Skin epidermis (tissue), 12 donors: ENCODE results near the gene KIF2A.

Experiments
- H3K27ac ChIP-seq, 21 experiments: fragments of 200-600 bp; sonication (generic) in 11 of 21; one replicate each; pipeline ENCODE4 v1.5.0; 2020; ENCODE audit warnings: mild to moderate bottlenecking in 3 of 21, inconsistent platforms in 2 of 21, moderate library complexity in 2 of 21
- H3K4me3 ChIP-seq, 7 experiments: fragments of 200-600 bp; sonication (generic) in 2 of 7; one replicate each; pipeline ENCODE4 v1.5.0; 2020; ENCODE audit warnings: inconsistent platforms in 2 of 7, mild to moderate bottlenecking in 2 of 7, moderate library complexity in 1 of 7

Gene KIF2A

DNA sequence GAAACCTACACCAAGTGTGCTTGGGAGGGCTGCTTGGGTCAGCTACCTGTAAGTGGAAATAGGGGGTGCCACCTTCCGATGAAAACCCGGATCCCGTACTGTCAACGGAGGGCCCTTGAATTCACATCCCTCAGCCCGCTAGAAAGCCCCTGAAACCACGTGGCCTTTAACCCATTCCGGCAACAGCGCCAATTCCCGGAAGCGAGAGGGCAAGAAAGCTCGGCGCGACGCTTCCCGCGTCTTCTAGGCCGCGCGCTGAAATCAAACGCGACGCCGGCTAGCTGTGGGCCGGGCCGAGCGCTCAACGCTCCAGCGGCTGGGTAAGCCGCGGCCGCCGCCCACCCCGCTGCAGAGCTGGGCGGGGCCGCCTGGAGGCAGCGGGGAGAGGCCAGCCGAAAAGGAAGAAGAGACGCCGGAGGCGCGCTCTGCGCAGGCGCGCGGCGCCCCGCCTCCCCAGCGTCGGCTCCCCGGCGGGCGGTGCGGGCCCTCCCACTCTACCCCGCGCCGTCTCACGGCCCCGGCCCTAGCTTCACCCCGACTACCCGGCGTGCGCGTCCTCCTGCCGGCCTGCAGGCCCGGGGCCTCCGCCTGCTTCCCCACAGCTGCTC, at the start of gene KIF2A:
TSS of gene KIF2A (plus strand) at position 492 of the 608 bp plus-strand sequence. CDS start 267 bp downstream, outside the sequence.
- Histone ChIP-seq H3K27ac (peak within 1 kb of the TSS; percentile 70 to 97 (median 90)), H3K4me3 (peak within 1 kb of the TSS; percentile 64 to 99 (median 95))

DNA sequence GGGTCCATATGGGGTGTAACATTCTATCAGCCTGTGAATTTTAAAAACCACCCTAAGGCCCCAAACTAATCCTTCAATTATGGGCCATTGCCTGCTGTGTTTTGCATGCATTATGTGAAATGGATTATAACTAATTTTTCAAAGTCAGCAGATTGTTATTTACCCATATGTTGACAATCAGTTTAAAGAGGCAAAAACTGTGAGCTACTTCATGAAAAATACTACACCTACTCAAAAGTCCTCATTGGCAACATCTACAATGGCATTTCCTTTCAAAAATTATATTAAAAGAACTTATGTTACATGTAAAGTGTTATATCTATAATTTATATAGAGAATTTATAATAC, 49.0 kb upstream of the KIF2A start:
- H3K4me3 ChIP-seq: no peak overlapping the region
- H3K27ac ChIP-seq: peak overlapping the region in 6 of 21 experiments; percentile 47 to 83 (median 55)

DNA sequence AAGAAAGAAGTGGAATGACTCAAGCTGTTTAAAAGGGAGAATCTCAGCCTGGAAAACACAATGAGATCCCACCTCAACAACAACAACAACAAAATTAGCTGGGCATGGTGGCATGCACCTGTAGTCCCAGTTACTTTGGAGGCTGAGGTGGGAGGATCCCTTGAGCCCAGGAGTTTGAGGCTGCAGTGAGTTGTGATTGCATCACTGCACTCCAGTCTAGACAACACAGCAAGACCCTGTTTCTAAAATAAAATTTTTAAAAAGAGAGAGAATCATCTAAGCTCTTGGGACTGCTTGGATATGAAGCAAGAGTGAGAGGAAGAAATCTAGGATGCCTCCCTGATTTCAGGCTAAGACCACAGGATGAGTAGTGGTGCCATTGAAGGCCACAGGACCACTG, 47.4 kb upstream of the KIF2A start:
- no peak overlapping the region for H3K4me3 ChIP-seq
- H3K27ac ChIP-seq: no peak overlapping the region

DNA sequence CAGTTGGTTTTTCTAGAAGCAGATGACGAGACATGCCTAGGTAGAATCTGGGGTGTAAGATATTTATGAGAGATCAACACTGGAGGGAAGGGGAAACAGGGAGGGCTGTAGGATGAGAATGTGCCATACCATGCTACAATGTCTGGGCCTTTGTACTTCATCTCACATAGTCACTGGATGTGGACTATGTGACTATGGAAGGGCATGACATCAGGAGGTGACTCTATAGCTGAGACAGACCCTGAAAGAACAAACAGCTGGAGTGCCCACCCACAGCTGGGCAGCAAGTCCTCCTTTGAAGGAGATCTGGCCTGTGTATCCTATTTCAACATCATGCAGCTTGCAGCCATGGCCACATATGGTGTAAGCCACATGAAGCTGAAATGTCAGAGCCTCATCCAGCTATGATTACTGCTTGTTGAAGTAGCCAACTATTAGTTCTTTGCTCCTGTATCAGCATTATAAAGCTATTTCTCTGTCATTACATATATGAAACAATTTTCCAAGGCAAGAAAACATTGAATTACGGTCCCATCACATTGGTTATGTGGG, 46.2 kb upstream of the KIF2A start:
- no peak overlapping the region for H3K4me3 ChIP-seq
- peak overlapping the region in 1 of 21 experiments; percentile 53 for H3K27ac ChIP-seq

DNA sequence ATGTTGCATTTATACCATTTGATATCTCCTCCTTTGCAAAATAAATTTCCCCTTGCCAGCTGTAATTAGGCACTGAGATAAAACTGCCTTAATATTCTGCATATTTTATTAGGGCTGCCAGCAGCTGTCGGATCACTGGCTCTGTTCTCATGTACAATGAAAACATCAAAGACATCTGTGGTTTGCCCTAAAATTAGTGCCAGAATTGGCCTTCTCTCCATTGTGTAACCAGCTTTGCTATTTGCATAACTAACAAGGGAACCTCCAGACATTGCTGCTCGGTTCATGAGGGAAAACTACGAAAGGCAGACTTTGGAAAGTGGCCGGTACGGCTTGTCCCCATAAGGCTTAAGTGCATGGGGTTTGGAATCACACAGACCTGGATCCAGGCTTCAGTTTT, 45.5 kb upstream of the KIF2A start:
- peak overlapping the region in 2 of 21 experiments; percentile 12 to 49 for H3K27ac ChIP-seq
- no peak overlapping the region for H3K4me3 ChIP-seq

DNA sequence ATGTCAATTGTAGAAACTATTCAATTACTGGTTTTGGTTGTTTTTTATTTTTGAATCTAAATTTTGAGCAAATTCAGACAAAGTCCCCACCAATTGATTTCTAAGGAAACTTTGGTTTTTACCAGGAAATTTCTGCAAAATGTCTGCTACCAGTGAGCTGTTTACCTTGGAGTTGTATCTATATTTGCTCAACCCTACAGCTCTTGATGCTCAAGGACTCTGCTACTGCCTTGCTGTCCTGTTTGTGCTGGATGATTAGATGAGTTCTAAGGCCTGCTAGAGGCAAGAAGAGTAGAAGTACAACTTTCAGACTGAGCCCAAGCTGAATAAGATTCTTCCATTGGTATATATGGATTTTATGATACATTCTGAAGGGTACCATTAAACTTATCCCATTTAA, 42.6 kb upstream of the KIF2A start:
- Histone ChIP-seq H3K4me3 (no peak overlapping the region), H3K27ac (no peak overlapping the region)

DNA sequence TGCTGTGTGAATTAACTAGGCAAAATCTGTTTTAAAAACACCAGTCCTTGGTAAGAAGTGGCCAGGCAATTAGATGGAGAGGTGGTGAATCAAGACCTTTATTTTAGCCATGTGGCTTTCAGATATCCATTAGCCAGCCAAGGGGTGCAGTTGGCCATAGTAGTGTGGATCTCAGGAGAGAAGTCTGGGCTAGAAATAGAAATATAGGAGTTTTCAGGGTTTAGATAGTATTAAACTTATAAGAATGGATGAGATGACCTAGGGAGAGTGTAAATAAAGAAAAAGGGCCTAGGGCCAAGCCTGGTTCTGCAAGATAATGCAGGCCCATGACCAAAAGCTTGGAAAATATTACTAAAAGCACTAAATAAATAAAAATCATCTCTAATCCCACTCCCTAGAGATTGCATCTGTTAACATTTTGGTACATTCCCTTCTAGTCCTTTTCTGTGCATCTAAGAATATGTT, 40.3 kb upstream of the KIF2A start:
- no peak overlapping the region for H3K27ac ChIP-seq

DNA sequence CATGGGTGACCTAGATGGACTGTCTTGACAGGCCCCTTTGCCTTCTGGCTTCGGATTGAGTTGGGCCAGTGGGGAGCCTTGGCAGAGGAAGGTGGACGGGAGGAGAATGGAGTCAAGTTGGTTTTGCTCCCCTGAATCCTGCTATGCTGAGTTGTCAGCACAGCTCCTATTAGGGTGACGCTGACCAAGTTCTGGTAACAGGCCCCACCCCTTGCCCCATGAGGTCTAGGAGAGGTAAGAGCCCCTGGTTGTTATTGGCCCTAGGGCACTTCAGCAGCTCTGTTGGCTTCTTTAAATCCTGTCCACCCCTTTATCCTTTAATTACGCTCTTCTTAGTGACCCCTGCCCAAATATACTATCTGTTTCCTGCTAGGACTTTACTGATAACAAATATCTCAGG, 39.4 kb upstream of the KIF2A start:
- H3K4me3 ChIP-seq: no peak overlapping the region
- peak overlapping the region in 1 of 21 experiments; percentile 38 for H3K27ac ChIP-seq

More for the DNA sequence above, 40.3 kb upstream of the KIF2A start:
- no peak overlapping the region for H3K4me3 ChIP-seq

DNA sequence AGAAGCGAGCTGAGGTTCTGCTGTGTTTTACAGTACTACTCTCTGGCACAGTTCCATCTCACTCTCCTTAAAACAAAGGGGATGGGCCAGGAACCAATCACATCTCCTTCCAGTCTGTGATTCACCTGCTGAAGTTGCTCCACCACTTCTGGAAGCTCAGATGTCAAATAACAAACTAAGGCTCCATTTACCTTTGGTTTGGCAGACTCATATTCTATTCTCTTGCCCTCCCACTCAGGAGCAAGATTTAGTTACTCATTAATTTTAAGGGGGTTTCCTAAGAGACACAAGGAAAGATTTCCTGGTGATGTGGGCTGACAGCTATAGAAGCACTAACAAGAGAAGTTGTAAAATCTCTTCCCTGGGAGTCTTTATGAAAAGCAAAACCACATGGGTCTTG, 37.8 kb upstream of the KIF2A start:
- no peak overlapping the region for H3K4me3 ChIP-seq
- peak overlapping the region in 4 of 21 experiments; percentile 13 to 65 (median 38) for H3K27ac ChIP-seq

DNA sequence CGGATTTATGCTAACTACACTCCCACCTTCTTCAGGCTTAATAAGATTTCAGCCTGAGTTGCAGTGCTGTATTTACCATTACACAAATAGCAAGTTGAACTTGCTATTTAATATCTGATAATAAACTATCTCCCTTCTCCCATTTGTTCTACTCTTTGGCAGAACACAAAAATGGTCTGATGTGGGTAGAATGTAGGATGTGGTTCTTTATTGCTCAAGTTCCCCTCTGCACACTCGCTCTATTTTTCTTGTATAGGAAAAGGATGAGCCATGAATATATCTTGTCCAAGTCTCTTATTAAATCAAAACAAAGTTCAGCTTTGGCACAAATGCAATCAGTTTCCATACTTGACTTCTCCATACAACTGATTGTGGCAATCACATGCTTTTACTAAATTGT, 37.2 kb upstream of the KIF2A start:
- H3K4me3 ChIP-seq: no peak overlapping the region
- H3K27ac ChIP-seq: peak overlapping the region in 3 of 21 experiments; percentile 15 to 65 (median 61)

DNA sequence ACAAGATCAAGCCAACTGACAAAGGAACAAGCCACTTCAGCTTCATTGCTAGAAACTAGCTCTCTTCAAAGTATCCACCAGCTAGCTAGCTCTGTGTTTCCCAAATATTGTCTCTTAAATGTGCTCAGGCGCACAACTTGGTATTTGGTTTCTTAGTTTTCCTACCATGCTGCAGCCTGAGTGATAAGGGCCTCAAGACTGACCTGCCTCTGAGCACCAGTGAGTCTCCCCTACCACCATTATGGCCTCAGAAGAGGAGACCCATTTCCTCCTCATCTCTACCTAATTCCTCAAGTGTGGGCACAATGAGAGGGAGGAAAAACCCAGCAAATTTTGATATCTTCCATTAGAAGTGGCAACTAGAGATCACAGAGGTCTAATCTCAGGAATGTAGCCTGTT, 34.6 kb upstream of the KIF2A start:
- Histone ChIP-seq H3K4me3 (no peak overlapping the region), H3K27ac (no peak overlapping the region)

DNA sequence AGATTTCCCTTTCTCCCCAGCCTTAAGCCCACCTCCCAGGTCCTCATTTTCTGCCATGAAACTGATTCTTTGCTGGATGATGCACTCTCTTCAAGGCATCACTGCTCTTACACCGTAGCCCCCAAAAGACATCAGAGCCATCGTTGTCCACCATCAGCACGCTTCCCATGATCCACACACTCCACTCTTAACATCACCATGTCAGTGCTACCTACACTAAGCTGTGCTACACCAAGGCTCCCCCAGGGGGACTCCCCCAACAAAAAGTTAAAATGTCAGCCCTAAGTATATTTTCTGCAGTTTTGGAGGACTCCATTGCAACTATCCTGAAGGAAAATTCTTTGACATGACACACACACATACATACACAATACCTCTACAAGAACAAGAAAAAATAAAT, 34.1 kb upstream of the KIF2A start:
- no peak overlapping the region for H3K4me3 ChIP-seq
- H3K27ac ChIP-seq: no peak overlapping the region

DNA sequence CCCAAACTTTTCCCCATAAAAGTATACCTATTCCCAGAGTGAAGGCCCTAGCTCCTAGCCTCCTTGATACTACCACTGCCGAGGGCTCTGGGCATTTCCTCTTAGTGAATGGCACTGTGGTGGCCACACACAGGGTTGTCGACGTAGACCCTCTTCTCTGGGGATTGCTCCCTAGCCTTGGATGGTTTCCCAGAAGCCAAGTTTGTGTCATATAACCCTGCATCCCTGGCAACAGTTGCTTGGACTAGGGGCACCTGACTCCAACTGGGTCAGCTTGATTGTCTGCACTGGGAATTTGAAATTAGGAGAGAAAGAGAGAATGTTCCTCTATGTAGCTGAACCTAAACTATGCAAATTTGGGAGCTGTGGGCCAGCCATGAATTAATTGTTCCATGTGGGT, 32.3 kb upstream of the KIF2A start:
- H3K4me3 ChIP-seq: no peak overlapping the region

DNA sequence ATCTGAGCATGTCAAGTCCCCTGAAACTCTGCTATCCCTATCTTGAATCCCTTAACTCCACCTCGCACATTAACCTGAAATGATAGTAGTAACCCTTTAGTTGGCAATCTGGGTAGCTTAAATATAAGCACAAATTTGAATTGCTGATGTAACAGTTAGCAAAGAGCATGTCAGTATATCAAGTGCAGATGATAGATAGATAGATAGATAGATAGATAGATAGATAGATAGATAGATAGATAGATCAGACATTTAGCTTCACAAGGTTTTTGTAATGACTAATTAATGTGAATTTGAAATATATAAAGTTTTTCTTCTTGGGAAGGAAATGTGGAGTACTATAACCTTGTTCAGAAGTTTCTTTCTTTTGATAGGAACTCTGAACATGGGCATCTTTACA, 30.4 kb upstream of the KIF2A start:
- Histone ChIP-seq H3K4me3 (no peak overlapping the region), H3K27ac (no peak overlapping the region)

More for the DNA sequence above, 32.3 kb upstream of the KIF2A start:
- no peak overlapping the region for H3K27ac ChIP-seq

DNA sequence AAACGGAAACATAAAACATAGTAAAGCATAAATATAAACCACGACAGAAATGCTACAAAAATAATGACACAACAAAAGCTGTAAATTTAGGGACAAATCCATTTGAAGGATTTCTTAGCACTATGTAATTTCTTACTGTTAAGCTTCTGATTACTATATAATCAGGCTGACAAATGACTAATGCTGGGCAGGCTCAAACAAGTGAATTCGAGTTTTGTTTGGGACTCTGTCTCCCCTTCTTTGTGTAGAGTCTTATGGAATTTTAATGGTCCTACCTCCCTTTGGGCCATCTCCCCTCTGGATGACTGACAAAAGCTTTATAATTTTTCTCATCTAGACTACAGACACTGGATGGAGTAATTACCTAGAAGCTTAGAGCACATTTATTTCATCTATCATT, 24.6 kb upstream of the KIF2A start:
- Histone ChIP-seq H3K4me3 (no peak overlapping the region), H3K27ac (peak overlapping the region in 1 of 21 experiments; percentile 18)

DNA sequence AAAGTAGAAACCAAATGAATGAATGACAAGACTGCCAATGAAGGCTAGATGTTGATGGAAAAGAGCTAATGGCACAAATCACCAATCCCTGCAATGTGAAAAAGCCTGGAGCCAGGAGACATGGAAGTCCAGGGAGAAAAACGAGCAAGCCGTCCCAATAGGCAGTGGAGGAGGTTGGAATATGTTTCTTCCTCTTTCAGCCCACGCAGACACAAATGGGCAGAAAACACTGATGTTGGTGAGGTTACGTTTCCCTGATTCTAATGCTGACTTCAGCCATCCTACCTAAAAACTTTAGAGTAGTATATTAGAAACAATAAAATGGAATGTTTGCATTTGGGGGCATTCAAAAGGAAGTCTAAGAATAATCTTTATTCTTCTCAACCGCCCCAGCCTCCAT, 23.9 kb upstream of the KIF2A start:
- Histone ChIP-seq H3K4me3 (no peak overlapping the region), H3K27ac (peak overlapping the region in 1 of 21 experiments; percentile 18)

DNA sequence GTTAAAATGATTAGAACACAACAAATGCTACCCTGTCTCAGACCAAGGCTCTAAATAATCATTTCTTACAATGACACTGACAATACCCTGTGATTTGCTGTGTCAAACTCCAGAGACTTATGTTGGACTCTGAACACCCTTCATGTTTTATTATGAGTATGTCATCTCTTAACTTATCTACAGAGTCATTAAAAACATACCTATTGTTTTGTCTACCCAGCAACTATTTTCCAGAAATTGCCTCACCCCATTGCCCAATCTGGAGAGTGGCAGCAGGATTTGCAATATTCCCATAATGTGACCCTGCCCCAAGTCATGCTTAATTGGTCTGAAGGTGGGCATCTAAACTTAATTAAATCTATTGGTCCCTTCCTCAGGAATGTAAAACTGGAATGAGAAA, 23.0 kb upstream of the KIF2A start:
- H3K4me3 ChIP-seq: no peak overlapping the region
- peak overlapping the region in 1 of 21 experiments; percentile 37 for H3K27ac ChIP-seq

DNA sequence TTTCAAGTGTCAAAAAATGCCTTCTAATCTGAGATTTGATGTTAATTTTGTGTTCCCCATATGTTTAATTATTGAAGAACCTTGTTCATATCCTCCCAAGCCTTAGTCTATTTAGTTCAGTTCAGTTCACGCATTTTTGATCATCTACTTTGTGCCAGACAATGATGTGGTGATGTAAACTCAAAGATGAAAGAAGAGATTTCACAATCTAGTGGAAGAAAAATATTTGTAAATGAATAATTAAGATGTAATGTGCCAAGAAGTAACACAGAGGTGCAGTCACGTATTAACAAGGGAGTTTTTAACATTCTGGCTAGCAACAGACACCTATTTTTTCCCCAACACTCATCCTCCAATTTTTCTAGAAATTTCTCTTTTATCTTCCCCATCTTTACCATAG, 22.1 kb upstream of the KIF2A start:
- Histone ChIP-seq H3K27ac (peak overlapping the region in 2 of 21 experiments; percentile 17 to 37), H3K4me3 (no peak overlapping the region)

DNA sequence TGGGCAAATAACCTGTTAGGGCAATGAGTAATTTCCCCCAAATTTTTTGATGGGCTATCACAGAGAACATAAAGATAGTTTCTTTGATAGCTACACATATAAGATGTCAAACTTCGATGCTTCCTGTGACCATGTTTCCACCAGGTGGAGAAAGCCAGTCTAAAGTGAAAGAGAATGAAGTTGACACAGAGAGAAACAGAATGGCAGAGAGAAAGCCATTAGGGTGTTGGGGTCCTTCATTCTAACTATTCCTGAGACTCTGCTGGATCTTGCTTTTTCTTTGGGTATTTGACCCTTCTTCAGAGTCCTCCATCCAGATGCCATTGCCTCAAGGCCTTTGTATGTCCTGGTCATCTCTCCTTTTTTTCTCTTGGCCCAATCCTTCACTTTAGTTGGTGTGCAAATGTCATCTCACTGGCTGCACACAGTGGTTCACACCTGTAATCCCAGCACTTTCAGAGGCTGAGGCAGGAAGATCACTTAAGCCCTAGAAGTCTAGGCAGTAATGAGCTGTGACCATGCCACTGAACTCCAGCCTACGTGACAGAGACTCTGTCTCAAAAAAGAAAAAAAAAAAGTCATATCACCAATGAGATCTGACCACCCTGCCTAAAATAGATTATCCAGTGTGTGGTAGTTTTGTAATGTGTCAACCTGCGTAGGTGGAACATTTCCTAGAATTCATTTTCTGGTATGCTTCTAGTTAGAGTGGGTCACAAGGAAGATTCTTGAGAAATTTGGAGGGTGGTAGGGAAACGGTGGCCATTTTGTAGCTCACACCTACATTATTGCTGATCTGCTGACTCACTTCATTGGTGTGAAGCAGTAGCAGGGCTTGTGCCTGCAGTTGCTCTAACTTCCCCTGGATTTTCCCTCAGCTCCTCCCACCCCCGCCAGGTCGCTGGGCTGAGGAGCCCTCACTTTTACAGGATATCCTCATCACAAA, 20.8 kb upstream of the KIF2A start:
- Histone ChIP-seq H3K27ac (peak overlapping the region in 1 of 21 experiments; percentile 1), H3K4me3 (no peak overlapping the region)

DNA sequence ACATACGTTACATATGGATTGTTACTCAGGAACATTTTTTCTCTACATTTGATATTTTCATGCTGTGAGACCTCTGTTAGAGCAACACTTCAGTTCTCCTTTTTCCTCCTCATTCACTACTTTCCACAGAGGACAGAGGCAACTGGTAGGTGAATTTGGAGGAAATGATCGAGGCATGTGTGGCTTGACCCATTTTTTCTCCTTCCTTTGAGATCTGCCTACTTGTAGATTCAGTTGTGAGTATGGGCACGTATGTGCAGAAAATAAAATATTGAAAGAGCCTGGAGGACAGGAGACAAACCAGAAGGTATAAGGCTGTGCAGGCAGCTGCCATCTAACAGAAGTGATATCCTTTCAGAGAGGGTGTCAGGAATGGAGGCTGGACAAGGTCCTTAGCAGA, 19.2 kb upstream of the KIF2A start:
- no peak overlapping the region for H3K27ac ChIP-seq
- no peak overlapping the region for H3K4me3 ChIP-seq

DNA sequence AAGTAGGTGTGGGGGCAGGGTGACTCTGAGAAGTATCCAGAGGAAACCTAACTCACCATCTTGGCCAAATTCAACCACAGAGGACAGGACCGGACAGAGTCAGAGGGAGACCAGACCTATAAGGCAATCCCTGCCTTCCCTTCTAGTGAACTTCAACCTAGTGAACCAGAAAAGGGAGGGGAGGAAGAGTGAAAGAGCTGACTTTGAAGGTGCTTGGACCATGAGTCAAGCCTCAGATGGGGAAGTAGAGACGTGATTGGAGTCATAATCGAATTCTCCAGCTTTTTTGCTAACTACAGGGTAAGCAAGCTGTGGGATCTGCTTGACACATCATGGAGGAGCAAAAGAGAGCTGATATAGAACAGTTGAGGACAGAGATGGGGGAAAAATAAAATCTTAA, 18.8 kb upstream of the KIF2A start:
- Histone ChIP-seq H3K27ac (no peak overlapping the region), H3K4me3 (no peak overlapping the region)
